BLaER1 treated with 17β-estradiol and CSF1 and Interleukin-3, amounts not matched to agents 10 nM and 100 nM (cell line): ENCODE data around the gene SYNPO2.
A peak's percentile ranks its signal among the peaks of the same experiment; 100 is the strongest.
"Not testable (repeated sequence)": the region's sequence is repeated elsewhere in the genome, so short reads cannot be mapped to it uniquely, and the experiment has no call there.

Source experiments
- H3K27ac ChIP-seq, 11 experiments: shearing (Covaris generic); formaldehyde crosslinking; 2 replicates each; pipeline ENCODE4 v1.8.1; 2022
- H3K27me3 ChIP-seq, 11 experiments: shearing (Covaris generic); formaldehyde crosslinking; 2 replicates each; pipeline ENCODE4 v1.8.1; 2022
- H3K36me3 ChIP-seq, 11 experiments: shearing (Covaris generic); formaldehyde crosslinking; 2 replicates each; pipeline ENCODE4 v1.8.1; 2022
- H3K4me1 ChIP-seq, 10 experiments: shearing (Covaris generic); formaldehyde crosslinking; 2 replicates each; pipeline ENCODE4 v1.8.1; 2022
- H3K4me2 ChIP-seq, 11 experiments: shearing (Covaris generic); formaldehyde crosslinking; 2 replicates each; pipeline ENCODE4 v1.8.1; 2022
- H3K4me3 ChIP-seq, 10 experiments: shearing (Covaris generic); formaldehyde crosslinking; 2 replicates each; pipeline ENCODE4 v1.8.1; 2022
- H3K9ac ChIP-seq, 11 experiments: shearing (Covaris generic); formaldehyde crosslinking; 2 replicates each; pipeline ENCODE4 v1.8.1; 2022
- H3K9me3 ChIP-seq, 11 experiments: shearing (Covaris generic); formaldehyde crosslinking; replicated peaks in 1 of 11; 2 replicates each; pipeline ENCODE4 v1.8.1; 2022
- H4K20me1 ChIP-seq, 11 experiments: shearing (Covaris generic); formaldehyde crosslinking; 2 replicates each; pipeline ENCODE4 v1.8.1; 2022
- Cebpa-rat ChIP-seq, 11 experiments: shearing (Covaris generic); IDR thresholded peaks; 2 replicates each; pipeline ENCODE4 v1.8.1; 2022

SYNPO2 gene

DNA sequence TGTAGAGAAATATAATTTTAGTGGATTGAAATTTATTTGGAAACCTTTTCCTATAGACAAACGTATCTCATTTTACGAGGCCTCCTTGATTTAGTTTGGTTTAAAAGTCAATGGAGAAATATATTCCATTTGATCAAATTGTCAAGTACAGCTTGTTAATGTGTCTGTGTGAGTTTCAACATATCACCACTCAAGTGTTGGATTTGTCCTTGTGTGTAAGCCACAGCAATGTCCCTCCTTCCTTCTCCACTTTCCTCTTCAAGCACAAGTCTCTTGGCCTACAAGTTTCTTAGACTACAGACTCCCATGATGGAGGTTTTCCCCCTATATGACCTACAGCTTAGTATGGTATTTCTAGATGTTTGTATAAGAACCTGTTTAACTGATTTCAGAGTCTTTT lies 104.7 kb downstream of the SYNPO2 start:
- H3K4me2 ChIP-seq, result no peak overlapping the region
- H3K27me3 ChIP-seq, result no peaks in the 10 kb centered on the region
- no peaks in the 10 kb centered on the region for H3K36me3 ChIP-seq
- H3K9me3 ChIP-seq, result no peaks in the 10 kb centered on the region
- H3K9ac ChIP-seq, result no peak overlapping the region
- no peak for TF ChIP-seq Cebpa-rat (IDR thresholded peaks at IDR 0.05)
- H3K4me1 ChIP-seq, result peaks cover 0 to 10% (median 0%) of the 10 kb centered on the region in 10 experiments; a peak in 3 of 20 replicates
- H4K20me1 ChIP-seq, result no peaks in the 10 kb centered on the region
- no peak overlapping the region for H3K4me3 ChIP-seq
- no peak overlapping the region for H3K27ac ChIP-seq

DNA sequence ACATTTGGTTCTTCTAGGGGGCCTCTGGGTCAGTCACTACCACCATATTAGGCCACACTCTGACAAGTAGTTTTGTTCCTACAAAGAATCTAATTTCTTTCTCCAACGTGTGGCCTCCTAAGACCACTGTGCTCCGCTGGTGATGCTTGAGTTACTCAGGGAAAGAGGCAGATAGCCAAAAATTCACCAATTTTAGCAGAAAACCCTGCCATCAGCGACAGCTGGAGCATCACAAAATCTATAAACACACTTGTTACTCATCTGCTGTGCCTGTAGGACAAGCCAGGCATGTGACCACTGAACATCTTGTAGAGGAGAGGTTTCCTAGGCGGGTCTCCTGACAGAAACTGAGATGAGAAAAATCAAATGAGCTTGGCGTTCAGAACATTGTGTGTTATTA lies 105.4 kb downstream of the SYNPO2 start:
- no peaks in the 10 kb centered on the region for H4K20me1 ChIP-seq

DNA sequence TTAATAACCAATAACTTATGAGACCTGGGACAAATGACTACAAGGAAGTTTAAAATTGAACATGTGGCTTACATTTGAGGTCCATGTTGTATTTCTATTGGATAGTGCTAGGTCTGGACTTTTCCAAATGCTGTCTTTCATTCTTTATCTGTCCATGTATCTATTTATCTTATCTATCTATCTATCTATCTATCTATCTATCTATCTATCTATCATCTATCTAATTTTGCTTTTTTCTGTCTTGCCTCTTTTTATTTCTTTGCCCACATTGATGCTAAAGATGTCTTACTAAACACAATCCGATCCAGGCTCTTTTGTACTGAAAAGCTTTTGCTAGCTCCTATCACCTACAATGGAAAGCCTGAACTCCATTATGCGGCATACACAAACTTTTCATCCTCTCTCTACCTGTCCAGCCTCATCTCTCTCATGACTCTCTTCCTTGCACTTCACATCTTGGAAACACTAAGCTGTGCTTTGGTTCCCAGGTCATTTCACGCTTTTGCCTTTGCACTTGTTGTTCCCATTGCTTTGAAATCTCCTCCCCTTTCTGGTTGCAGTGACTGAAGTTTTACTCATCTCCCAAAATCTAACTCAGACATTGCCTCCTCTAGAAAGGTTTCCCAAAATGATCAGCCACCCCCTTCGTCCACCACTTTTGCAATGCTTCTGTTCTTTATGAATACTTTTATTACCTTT lies 107.2 kb downstream of the SYNPO2 start:
- H3K4me1 ChIP-seq, result peaks cover 0 to 10% (median 0%) of the 10 kb centered on the region in 10 experiments; a peak in 3 of 20 replicates
- no peak overlapping the region for H3K4me2 ChIP-seq
- no peak overlapping the region for H3K9ac ChIP-seq
- no peak overlapping the region for H3K4me3 ChIP-seq
- no peaks in the 10 kb centered on the region for H4K20me1 ChIP-seq
- H3K9me3 ChIP-seq, result no peaks in the 10 kb centered on the region
- no peaks in the 10 kb centered on the region for H3K36me3 ChIP-seq
- no peak for TF ChIP-seq Cebpa-rat (IDR thresholded peaks at IDR 0.05)
- H3K27ac ChIP-seq, result no peak overlapping the region
- H3K27me3 ChIP-seq, result no peaks in the 10 kb centered on the region

More for the DNA sequence above, 105.4 kb downstream of the SYNPO2 start:
- Histone ChIP-seq H3K4me2 (no peak overlapping the region), H3K27ac (no peak overlapping the region), H3K27me3 (no peaks in the 10 kb centered on the region), H3K36me3 (no peaks in the 10 kb centered on the region), H3K9me3 (no peaks in the 10 kb centered on the region), H3K4me3 (no peak overlapping the region), H3K9ac (no peak overlapping the region), H3K4me1 (peaks cover 0 to 10% (median 0%) of the 10 kb centered on the region in 10 experiments; a peak in 3 of 20 replicates)
- no peak for TF ChIP-seq Cebpa-rat (IDR thresholded peaks at IDR 0.05)

DNA sequence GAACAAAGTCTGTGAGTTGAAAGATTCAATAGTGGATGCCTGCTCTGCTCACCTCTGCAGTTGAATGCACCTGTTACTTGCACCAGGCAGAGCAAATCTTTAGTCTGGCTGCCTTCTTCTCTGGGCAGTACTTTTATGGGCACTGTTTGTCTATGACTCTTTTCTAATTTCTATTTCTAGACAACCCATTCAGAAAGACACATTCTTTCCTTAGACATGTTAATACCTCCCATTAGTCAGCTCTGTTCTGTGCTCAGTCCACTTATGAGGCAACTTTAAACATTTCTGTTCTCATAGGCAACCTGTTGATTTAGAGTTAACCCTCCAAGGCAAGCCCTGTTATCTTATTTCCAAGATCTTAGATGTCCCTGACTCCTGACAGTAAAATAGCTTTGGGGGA lies 108.9 kb downstream of the SYNPO2 start:
- Histone ChIP-seq H3K36me3 (no peaks in the 10 kb centered on the region), H4K20me1 (no peaks in the 10 kb centered on the region), H3K27ac (no peak overlapping the region), H3K9ac (no peak overlapping the region), H3K4me2 (no peak overlapping the region), H3K27me3 (no peaks in the 10 kb centered on the region), H3K9me3 (no peaks in the 10 kb centered on the region), H3K4me3 (no peak overlapping the region), H3K4me1 (peaks cover 0 to 6% (median 0%) of the 10 kb centered on the region in 10 experiments; a peak in 6 of 20 replicates)
- no peak for TF ChIP-seq Cebpa-rat (IDR thresholded peaks at IDR 0.05)

DNA sequence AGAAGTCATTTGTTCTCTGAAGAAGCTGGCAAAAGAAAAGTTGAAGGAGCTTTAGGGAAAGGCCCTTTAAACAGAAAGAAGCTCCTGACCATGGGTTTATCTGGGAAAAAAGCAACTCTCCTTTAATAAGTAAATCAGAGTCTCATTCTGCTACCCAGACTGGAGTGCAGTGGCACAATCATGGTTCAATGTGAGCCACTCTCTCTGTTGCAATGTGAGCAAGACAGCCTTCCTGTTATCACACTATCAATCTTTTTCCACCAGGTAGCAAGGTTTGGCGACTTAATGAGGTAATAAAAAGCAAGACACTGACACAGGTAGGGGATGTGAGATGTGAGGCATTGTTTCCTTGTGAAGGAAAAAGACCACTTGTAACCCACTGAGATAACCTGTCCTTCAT lies 111.3 kb downstream of the SYNPO2 start:
- Histone ChIP-seq H3K27ac (no peak overlapping the region), H3K4me1 (peaks cover 0 to 19% (median 0%) of the 10 kb centered on the region in 10 experiments; a peak in 6 of 20 replicates), H4K20me1 (no peaks in the 10 kb centered on the region), H3K4me2 (no peak overlapping the region), H3K27me3 (no peaks in the 10 kb centered on the region), H3K36me3 (no peaks in the 10 kb centered on the region), H3K9ac (no peak overlapping the region), H3K9me3 (no peaks in the 10 kb centered on the region), H3K4me3 (no peak overlapping the region)
- no peak for TF ChIP-seq Cebpa-rat (IDR thresholded peaks at IDR 0.05)

DNA sequence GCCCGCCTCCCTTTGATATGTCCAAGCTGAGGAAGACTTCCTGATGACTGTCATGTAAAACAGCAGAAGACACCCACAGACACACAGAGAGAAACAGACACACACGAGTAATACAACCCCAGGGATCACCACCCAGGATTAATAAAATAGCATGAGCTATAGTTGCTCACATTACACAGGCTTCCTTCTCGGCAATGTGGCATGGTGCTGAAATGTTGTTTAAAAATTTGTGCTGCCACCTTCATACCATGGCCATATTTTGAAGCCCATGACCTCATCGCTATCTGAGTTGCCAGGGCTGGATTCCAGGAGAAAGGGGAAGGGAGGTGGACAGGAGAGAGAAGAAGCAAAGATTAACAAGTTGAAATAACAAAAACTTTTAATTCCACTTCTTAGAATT lies 111.7 kb downstream of the SYNPO2 start:
- no peak overlapping the region for H3K9ac ChIP-seq
- no peaks in the 10 kb centered on the region for H4K20me1 ChIP-seq
- H3K27ac ChIP-seq, result no peak overlapping the region
- no peak overlapping the region for H3K4me3 ChIP-seq
- H3K4me2 ChIP-seq, result no peak overlapping the region
- no peaks in the 10 kb centered on the region for H3K36me3 ChIP-seq
- peaks cover 0 to 19% (median 0%) of the 10 kb centered on the region in 10 experiments; a peak in 6 of 20 replicates for H3K4me1 ChIP-seq
- no peak for TF ChIP-seq Cebpa-rat (IDR thresholded peaks at IDR 0.05)
- H3K27me3 ChIP-seq, result no peaks in the 10 kb centered on the region
- H3K9me3 ChIP-seq, result no peaks in the 10 kb centered on the region

DNA sequence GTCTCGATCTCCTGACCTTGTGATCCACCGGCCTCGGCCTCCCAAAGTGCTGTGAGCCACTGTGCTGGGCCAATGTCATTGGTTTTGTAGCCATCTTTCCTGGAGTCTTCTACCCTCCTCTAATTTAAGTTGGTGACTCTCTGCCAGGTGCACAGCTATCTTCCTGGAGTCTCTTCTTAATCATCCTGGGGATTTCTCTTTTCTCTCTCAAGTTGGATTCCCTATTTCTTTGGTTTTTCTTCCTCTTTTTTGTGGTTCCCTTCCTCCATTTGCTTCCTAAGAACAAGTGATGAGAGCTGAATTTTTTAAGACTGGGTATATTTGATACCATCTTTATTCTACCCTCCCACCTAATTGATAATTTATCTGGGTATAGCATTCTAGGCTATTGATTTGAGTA lies 113.8 kb downstream of the SYNPO2 start:
- no peak overlapping the region for H3K4me3 ChIP-seq
- no peaks in the 10 kb centered on the region for H3K36me3 ChIP-seq
- TF ChIP-seq Cebpa-rat (IDR thresholded peaks at IDR 0.05), result no peak
- peaks cover 0 to 19% (median 0%) of the 10 kb centered on the region in 10 experiments; a peak in 6 of 20 replicates for H3K4me1 ChIP-seq
- H3K9ac ChIP-seq, result no peak overlapping the region
- H3K27ac ChIP-seq, result no peak overlapping the region; a peak in 1 of 22 replicates
- H3K27me3 ChIP-seq, result no peaks in the 10 kb centered on the region
- no peaks in the 10 kb centered on the region for H3K9me3 ChIP-seq
- no peaks in the 10 kb centered on the region for H4K20me1 ChIP-seq
- H3K4me2 ChIP-seq, result peak overlapping the region in 3 of 11 experiments; percentile 12 to 16 (median 13); a peak in 4 of 22 replicates

DNA sequence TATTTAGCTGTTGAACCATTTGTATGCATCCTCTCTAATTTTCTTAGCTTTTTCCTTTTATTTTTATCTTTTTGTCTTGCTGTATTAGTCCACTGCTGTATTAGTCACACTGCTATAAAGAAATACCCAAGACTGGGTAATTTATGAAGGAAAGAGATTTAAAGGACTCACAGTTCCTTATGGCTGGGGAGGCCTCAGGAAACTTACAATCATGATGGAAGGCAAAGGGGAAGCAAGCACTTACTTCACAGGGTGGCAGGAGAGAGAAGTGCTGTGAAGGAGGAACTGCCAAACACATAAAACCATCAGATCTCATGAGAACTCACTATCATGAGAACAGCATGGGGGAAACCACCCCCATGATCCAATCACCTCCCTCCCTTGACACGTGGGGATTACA lies 114.3 kb downstream of the SYNPO2 start:
- not testable (repeated sequence) for H3K9ac ChIP-seq, H3K4me3 ChIP-seq, H3K27ac ChIP-seq, H4K20me1 ChIP-seq, H3K9me3 ChIP-seq, H3K36me3 ChIP-seq, H3K27me3 ChIP-seq
- H3K4me2 ChIP-seq, result peak overlapping the region in 3 of 11 experiments; percentile 8 to 16 (median 12); a peak in 3 of 22 replicates
- peaks cover 0 to 19% (median 0%) of the 10 kb centered on the region in 10 experiments; a peak in 6 of 20 replicates for H3K4me1 ChIP-seq

DNA sequence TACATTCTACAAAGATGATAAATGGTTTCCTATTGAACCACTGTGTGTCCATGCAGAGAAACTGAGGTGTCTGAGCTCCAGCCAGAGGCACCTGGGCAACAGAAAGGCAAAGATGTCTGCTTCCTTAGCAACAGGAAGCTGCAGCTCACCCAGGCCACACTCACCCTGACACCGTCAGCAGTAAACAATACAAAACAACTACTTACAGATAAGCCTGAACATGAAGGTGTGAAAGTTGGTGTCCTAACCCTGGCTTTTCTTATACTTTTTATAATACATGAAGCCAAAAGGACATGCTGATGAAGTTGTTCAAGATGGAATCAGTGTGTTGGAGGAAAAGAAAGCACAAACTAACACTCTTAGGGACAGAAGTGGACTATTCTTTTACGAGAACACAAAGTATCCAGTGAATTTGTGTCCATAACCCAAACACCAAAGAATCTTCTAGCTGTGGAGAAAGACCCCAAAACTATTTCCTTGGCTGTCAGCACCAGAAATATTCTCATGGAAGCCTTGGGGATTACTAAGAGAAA lies 117.3 kb downstream of the SYNPO2 start:
- no peak overlapping the region for H3K4me3 ChIP-seq
- no peak overlapping the region for H3K27ac ChIP-seq
- no peaks in the 10 kb centered on the region for H3K9me3 ChIP-seq
- no peak overlapping the region for H3K4me2 ChIP-seq
- no peaks in the 10 kb centered on the region for H4K20me1 ChIP-seq
- H3K27me3 ChIP-seq, result no peaks in the 10 kb centered on the region
- H3K4me1 ChIP-seq, result peaks cover 0 to 19% (median 0%) of the 10 kb centered on the region in 10 experiments; a peak in 6 of 20 replicates
- TF ChIP-seq Cebpa-rat (IDR thresholded peaks at IDR 0.05), result no peak
- H3K36me3 ChIP-seq, result no peaks in the 10 kb centered on the region
- no peak overlapping the region for H3K9ac ChIP-seq

DNA sequence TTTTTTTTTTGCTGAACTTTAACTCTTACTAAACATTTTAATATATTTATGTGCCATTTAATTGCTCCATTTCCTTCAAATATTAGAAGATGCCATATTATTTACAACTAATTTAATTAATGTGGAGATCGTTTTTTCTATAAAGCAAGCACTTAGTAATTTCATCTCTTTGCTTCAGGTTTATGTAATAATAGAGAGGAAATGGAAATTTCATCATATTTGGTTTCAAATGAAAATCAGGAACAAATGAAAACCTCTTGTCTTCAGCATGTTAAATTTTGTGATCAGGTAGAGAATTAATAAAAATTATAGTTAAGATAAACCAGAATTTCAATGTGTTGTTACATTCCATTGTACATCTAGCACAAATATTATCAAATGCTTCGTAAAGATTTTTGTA lies 120.1 kb downstream of the SYNPO2 start:
- Histone ChIP-seq H4K20me1 (no peaks in the 10 kb centered on the region), H3K27ac (no peak overlapping the region), H3K36me3 (no peaks in the 10 kb centered on the region), H3K4me2 (no peak overlapping the region), H3K9me3 (no peaks in the 10 kb centered on the region), H3K4me3 (no peak overlapping the region), H3K4me1 (peaks cover 0 to 2% (median 0%) of the 10 kb centered on the region in 10 experiments; a peak in 3 of 20 replicates), H3K27me3 (no peaks in the 10 kb centered on the region), H3K9ac (no peak overlapping the region)
- no peak for TF ChIP-seq Cebpa-rat (IDR thresholded peaks at IDR 0.05)

DNA sequence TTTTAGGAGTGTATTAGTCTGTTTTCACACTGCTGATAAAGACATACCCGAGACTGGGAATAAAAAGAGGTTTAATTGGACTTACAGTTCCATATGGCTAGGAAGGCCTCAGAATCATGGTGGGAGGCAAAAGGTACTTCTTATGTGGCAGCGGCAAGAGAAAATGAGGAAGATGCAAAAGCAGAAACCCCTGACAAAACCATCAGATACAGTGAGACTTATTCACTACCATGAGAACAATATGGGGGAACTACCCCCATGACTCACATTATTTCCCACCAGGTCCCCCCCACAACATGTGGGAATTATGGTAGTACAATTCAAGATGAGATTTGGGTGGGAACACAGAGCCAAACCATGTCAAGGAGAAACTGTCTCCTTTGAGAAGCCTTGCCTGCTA lies 121.6 kb downstream of the SYNPO2 start:
- H3K27ac ChIP-seq, H3K27me3 ChIP-seq: not testable (repeated sequence)

More for the DNA sequence above, 121.6 kb downstream of the SYNPO2 start:
- not testable (repeated sequence) for H3K4me1 ChIP-seq, H3K4me2 ChIP-seq, H3K36me3 ChIP-seq, H3K4me3 ChIP-seq, H3K9me3 ChIP-seq, H3K9ac ChIP-seq, H4K20me1 ChIP-seq
